DOHH2 (cell line): ENCODE results near the gene E2F3.

ENCODE experiments used
- EZH2phosphoT487 ChIP-seq: fragments of 200-600 bp; sonication (generic); IDR thresholded peaks from 2 replicates; pipeline ENCODE4 v1.6.1; 2017; ENCODE audit warnings: borderline replicate concordance, mild to moderate bottlenecking, antibody characterized with exemption, low read length, moderate library complexity, mixed read lengths
- TF ChIP-seq, protein P1 (sequence below): fragments of 200-600 bp; sonication (generic); IDR thresholded peaks from one replicate; pipeline ENCODE4 v1.5.1; 2014; ENCODE audit warnings: antibody characterized with exemption, mild to moderate bottlenecking, low read depth, low read length; ENCODE audit not compliant: poor library complexity, severe bottlenecking

GRCh38 chr6:20479526-20479925, 77.8 kb downstream of the E2F3 start:
- TF ChIP-seq, protein P1, sequence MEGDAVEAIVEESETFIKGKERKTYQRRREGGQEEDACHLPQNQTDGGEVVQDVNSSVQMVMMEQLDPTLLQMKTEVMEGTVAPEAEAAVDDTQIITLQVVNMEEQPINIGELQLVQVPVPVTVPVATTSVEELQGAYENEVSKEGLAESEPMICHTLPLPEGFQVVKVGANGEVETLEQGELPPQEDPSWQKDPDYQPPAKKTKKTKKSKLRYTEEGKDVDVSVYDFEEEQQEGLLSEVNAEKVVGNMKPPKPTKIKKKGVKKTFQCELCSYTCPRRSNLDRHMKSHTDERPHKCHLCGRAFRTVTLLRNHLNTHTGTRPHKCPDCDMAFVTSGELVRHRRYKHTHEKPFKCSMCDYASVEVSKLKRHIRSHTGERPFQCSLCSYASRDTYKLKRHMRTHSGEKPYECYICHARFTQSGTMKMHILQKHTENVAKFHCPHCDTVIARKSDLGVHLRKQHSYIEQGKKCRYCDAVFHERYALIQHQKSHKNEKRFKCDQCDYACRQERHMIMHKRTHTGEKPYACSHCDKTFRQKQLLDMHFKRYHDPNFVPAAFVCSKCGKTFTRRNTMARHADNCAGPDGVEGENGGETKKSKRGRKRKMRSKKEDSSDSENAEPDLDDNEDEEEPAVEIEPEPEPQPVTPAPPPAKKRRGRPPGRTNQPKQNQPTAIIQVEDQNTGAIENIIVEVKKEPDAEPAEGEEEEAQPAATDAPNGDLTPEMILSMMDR, result no peak
- TF ChIP-seq EZH2phosphoT487, result no peak
